CD4-positive, alpha-beta T cell (primary cell): Measurements from ENCODE around the gene PPFIBP2. TPM values are rescaled to one million over a fixed set of nuclear protein-coding genes. Genes with fewer than 3 reads are reported as not detected.

ENCODE experiments used
- ATAC-seq: fragments of 200-7000 bp; cut with Tn5 transposase; one replicate; pipeline ENCODE4 v1.10.0; 2022; ENCODE audit warnings: mild to moderate bottlenecking; ENCODE audit not compliant: poor library complexity
- CTCF ChIA-PET: fragments of 350-600 bp; sonication (Branson Sonifier 250); formaldehyde crosslinking; loops from one replicate; lab custom pipeline; 2021; ENCODE audit warnings: antibody characterized with exemption, inconsistent platforms; lab: Charles Lee
- POLR2A ChIA-PET: fragments of 350-600 bp; sonication (Branson Sonifier 250); formaldehyde crosslinking; loops from one replicate; lab custom pipeline; 2021; ENCODE audit warnings: antibody characterized with exemption, inconsistent platforms; lab: Charles Lee
- DNase-seq, 14 experiments: peaks; one replicate each; pipeline ENCODE4 v3.0.0-alpha.2; 2013 to 2020; ENCODE audit warnings: mixed read lengths in 2 of 14
- H3K27ac ChIP-seq, 2 donors: one replicate each; pipeline versions ENCODE4 v1.5.1 to v1.7.0; 2013; ENCODE audit warnings: low read length in 2 of 2, low read depth in 1 of 2, mild to moderate bottlenecking in 1 of 2
- H3K27me3 ChIP-seq, 2 experiments: 1 replicate in 1 of 2; 2 replicates in 1 of 2; pipeline versions ENCODE4 v1.6.1 to v1.7.0; 2013; ENCODE audit warnings: low read length in 2 of 2, control low read depth in 1 of 2, mild to moderate bottlenecking in 1 of 2, moderate library complexity in 1 of 2; ENCODE audit not compliant: insufficient read depth in 2 of 2, control insufficient read depth in 1 of 2
- H3K36me3 ChIP-seq: one replicate; pipeline ENCODE4 v1.6.1; 2013; ENCODE audit warnings: low read length, control low read depth; ENCODE audit not compliant: insufficient read depth
- H3K4me1 ChIP-seq: one replicate; pipeline ENCODE4 v1.6.1; 2013; ENCODE audit warnings: low read length, control low read depth; ENCODE audit not compliant: insufficient read depth
- H3K4me3 ChIP-seq: one replicate; pipeline ENCODE4 v1.5.1; 2013; ENCODE audit warnings: mild to moderate bottlenecking, low read length, moderate library complexity
- H3K9me3 ChIP-seq, 2 experiments: 1 replicate in 1 of 2; 2 replicates in 1 of 2; pipeline versions ENCODE4 v1.6.1 to v1.7.0; 2013; ENCODE audit warnings: low read length in 2 of 2, mild to moderate bottlenecking in 2 of 2, control low read depth in 1 of 2, moderate library complexity in 1 of 2; ENCODE audit not compliant: control insufficient read depth in 1 of 2, insufficient read depth in 1 of 2
- H3K27ac Mint-ChIP-seq: one replicate; pipeline ENCODE4 v1.8.0; 2020; ENCODE audit warnings: mixed read lengths
- H3K27me3 Mint-ChIP-seq: one replicate; pipeline ENCODE4 v1.8.0; 2021; ENCODE audit warnings: mixed read lengths
- H3K36me3 Mint-ChIP-seq: one replicate; pipeline ENCODE4 v1.8.0; 2021; ENCODE audit warnings: low read depth, mixed read lengths
- H3K4me1 Mint-ChIP-seq: one replicate; pipeline ENCODE4 v1.8.0; 2021; ENCODE audit warnings: low read depth, mixed read lengths
- H3K4me3 Mint-ChIP-seq: one replicate; pipeline ENCODE4 v1.8.0; 2020; ENCODE audit warnings: mild to moderate bottlenecking, mixed read lengths
- H3K9me3 Mint-ChIP-seq: one replicate; pipeline ENCODE4 v1.8.0; 2020; ENCODE audit warnings: mixed read lengths
- CTCF ChIP-seq: fragments of 200-600 bp; IDR thresholded peaks from one replicate; pipeline ENCODE4 v1.8.0; 2022; ENCODE audit warnings: antibody characterized with exemption, mild to moderate bottlenecking
- intact Hi-C, 2 experiments: fragments of 100-400 bp; cut with DNase I in 1 of 2; cut with micrococcal nuclease in 1 of 2; formaldehyde crosslinking; loops; one replicate each; pipeline versions ENCODE4 v1.15.1 to v1.9.0; 2023 to 2025; cut with DNase I, micrococcal nuclease
- total RNA-seq, 174 experiments: library from RNA in 2 of 174; stranded (reverse) in 2 of 174; gene quantifications; one replicate each; pipeline ENCODE4 v1.2.3 and lab custom pipeline; 2021 to 2026

The PPFIBP2 gene
- total RNA-seq, 2 experiments from 2014 or later = 27.0 to 35.9 TPM

DNA sequence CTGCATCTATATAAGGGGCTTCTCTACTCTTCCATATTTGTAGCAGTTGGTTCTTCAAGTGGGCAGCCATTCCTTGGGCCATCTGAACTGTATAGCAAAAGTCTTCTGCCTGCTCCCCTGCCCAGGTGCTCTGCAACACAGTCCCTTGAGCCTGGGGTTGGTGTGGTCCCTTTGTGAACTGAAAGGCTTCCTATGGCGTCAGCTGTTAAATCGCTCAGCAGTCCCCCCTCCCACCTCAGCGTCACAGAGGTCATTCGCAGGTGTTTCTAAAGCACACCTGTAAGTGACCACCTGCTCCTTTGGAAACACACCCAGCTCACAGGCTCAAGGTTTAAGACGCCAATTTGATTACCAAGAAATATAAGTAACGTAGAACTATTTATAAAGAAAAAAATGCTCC is 122.6 kb downstream of the PPFIBP2 start:
- no peak for TF ChIP-seq CTCF
- no peaks in the 10 kb centered on the region for H3K9me3 Mint-ChIP-seq
- no peaks in the 10 kb centered on the region for H3K27me3 ChIP-seq
- no peak overlapping the region for H3K27ac ChIP-seq
- no peak for DNase-seq
- no peak for ATAC-seq
- no peaks in the 10 kb centered on the region for H3K27me3 Mint-ChIP-seq
- H3K27ac Mint-ChIP-seq = no peak overlapping the region
- peaks cover 99% of the 10 kb centered on the region for H3K36me3 Mint-ChIP-seq
- ChIA-PET POLR2A (no interaction called here), CTCF (no interaction called here)
- intact Hi-C loops = no loop called here
- H3K4me1 ChIP-seq = no peaks in the 10 kb centered on the region
- H3K9me3 ChIP-seq = no peaks in the 10 kb centered on the region
- no peaks in the 10 kb centered on the region for H3K36me3 ChIP-seq
- H3K4me3 ChIP-seq = no peak overlapping the region
- no peak overlapping the region for H3K4me3 Mint-ChIP-seq
- no peaks in the 10 kb centered on the region for H3K4me1 Mint-ChIP-seq

GRCh38 chr11:7637447-7638157 is 123.8 kb downstream of the PPFIBP2 start:
- Mint-ChIP-seq H3K36me3 (peaks cover 99% of the 10 kb centered on the region), H3K9me3 (no peaks in the 10 kb centered on the region), H3K4me1 (no peaks in the 10 kb centered on the region), H3K4me3 (no peak overlapping the region), H3K27me3 (no peaks in the 10 kb centered on the region), H3K27ac (no peak overlapping the region)
- CTCF ChIA-PET = no interaction called here
- DNase-seq = no peak
- Histone ChIP-seq H3K27ac (no peak overlapping the region), H3K4me1 (no peaks in the 10 kb centered on the region), H3K27me3 (no peaks in the 10 kb centered on the region), H3K4me3 (no peak overlapping the region), H3K36me3 (no peaks in the 10 kb centered on the region), H3K9me3 (no peaks in the 10 kb centered on the region)
- POLR2A ChIA-PET = no interaction called here
- no peak for ATAC-seq
- no peak for TF ChIP-seq CTCF
- intact Hi-C loops = no loop called here

DNA sequence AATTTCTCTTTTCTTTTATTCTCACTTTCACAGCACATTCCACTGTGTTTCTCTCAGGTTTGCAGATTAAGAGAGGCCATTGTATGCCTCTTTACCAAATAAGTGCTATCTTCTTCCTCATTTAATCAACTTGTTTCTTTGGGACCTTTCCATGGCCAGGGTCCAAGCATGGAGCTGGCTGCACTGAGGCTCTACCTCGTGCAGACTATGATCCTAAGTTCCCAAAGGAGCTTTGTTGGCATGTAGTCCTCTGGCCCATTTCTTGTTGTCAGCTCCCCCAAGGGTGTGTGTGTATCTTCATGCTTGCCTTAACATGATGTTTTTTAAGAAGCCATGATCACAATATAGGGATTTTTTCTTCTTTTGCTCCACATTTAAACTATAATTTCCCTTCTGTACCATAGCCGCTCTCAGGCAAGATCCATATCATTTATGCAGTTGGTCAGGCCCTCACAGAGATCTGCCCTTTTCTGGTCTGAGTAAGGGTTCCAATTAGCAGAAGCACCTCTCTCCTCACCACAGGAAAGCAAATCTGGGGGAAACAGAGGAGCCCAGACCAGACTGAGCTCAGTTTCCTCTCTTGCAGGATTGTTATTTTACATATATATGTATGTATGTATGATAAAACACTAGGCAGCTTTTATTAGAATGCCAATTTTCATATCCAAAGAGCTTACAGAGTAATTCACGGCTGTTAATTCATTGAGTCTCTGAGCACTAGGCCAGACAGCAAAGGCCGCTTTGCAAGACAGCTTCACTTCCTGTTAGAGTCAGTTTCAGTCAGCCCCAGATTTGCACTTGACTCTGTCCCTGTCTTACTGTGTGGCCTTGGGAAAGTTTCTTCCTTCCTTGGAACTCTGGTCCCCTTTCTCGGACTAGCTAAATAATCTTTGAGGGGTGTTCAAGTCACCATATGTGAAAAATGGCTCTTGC is 125.2 kb downstream of the PPFIBP2 start:
- ATAC-seq (no peak), DNase-seq (no peak)
- TF ChIP-seq CTCF = no peak
- ChIA-PET CTCF (no interaction called here), POLR2A (no interaction called here)
- Mint-ChIP-seq H3K36me3 (peaks cover 94% of the 10 kb centered on the region), H3K27ac (no peak overlapping the region), H3K27me3 (no peaks in the 10 kb centered on the region), H3K4me1 (no peaks in the 10 kb centered on the region), H3K9me3 (no peaks in the 10 kb centered on the region), H3K4me3 (no peak overlapping the region)
- intact Hi-C loops = no loop called here
- H3K27ac ChIP-seq = no peak overlapping the region
- no peak overlapping the region for H3K4me3 ChIP-seq
- no peaks in the 10 kb centered on the region for H3K9me3 ChIP-seq
- H3K36me3 ChIP-seq = no peaks in the 10 kb centered on the region
- no peaks in the 10 kb centered on the region for H3K27me3 ChIP-seq
- no peaks in the 10 kb centered on the region for H3K4me1 ChIP-seq
